ENCODE measurements around the gene ZEB1. TPM values are rescaled to one million over a fixed set of nuclear protein-coding genes. Genes with fewer than 3 reads are reported as not detected.

The ZEB1 gene
- total RNA-seq, 1 experiment from 2014 or later: 1.4 TPM

GRCh38 chr10:31273789-31274188 lies 45.2 kb upstream of the ZEB1 start:
- intact Hi-C loops (cut with micrococcal nuclease; ENCODE audit: unreplicated experiment): no loop called here

DNA sequence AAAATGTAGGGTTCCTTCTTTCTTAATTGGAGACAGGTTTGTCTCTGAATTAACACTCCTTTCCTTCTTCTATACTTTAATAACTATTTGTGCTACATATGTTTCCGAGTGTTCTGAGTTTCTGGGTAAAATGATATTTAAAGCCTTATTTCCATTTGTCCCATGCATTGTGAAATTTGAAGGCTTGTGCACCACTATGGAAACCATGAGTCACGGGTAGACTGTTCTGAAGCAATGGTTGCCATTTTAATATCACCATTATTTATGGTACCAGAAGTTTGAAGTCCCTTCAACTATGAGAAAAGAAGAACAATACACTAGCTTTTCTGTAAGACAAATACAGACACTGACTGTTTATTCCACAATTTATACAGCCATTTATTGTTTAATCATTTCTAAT lies 44.7 kb upstream of the ZEB1 start:
- Histone ChIP-seq H3K9me2 (ENCODE audit: insufficient read depth) (no peaks in the 10 kb centered on the region), H3K4me3 (no peak overlapping the region), H3K27me3 (ENCODE audit: insufficient read depth, low read depth) (no peaks in the 10 kb centered on the region), H3K79me2 (ENCODE audit: low read depth) (no peaks in the 10 kb centered on the region), H3F3A (ENCODE audit: insufficient read depth, low read depth) (no peaks in the 10 kb centered on the region), H3K27ac (no peak overlapping the region), H2AFZ (no peak overlapping the region), H3K36me3 (ENCODE audit: low read depth) (no peaks in the 10 kb centered on the region), H3K9me3 (ENCODE audit: insufficient read depth, low read depth) (no peaks in the 10 kb centered on the region), H3K4me1 (replicated peaks; ENCODE audit: insufficient read depth) (no peaks in the 10 kb centered on the region), H3K4me2 (no peak overlapping the region), H4K20me1 (ENCODE audit: insufficient read depth) (no peaks in the 10 kb centered on the region)
- ChIA-PET POLR2A (ENCODE audit: unreplicated experiment) (no interaction called here), CTCF (no interaction called here)
- no TSS peak for BruUV-seq (replicated peaks)
- intact Hi-C loops (cut with micrococcal nuclease; ENCODE audit: unreplicated experiment): no loop called here
- TF ChIP-seq EZH2 (IDR thresholded peaks at IDR 0.05; ENCODE audit: low read depth): no peak
- TF ChIP-seq, protein P1, sequence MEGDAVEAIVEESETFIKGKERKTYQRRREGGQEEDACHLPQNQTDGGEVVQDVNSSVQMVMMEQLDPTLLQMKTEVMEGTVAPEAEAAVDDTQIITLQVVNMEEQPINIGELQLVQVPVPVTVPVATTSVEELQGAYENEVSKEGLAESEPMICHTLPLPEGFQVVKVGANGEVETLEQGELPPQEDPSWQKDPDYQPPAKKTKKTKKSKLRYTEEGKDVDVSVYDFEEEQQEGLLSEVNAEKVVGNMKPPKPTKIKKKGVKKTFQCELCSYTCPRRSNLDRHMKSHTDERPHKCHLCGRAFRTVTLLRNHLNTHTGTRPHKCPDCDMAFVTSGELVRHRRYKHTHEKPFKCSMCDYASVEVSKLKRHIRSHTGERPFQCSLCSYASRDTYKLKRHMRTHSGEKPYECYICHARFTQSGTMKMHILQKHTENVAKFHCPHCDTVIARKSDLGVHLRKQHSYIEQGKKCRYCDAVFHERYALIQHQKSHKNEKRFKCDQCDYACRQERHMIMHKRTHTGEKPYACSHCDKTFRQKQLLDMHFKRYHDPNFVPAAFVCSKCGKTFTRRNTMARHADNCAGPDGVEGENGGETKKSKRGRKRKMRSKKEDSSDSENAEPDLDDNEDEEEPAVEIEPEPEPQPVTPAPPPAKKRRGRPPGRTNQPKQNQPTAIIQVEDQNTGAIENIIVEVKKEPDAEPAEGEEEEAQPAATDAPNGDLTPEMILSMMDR (conservative IDR thresholded peaks at IDR 0.05): no peak
- no peak for DNase-seq

More at GRCh38 chr10:31273789-31274188, 45.2 kb upstream of the ZEB1 start:
- no peaks in the 10 kb centered on the region for H3K27me3 ChIP-seq (ENCODE audit: insufficient read depth, low read depth)
- H3K4me2 ChIP-seq: no peak overlapping the region
- ChIA-PET POLR2A (ENCODE audit: unreplicated experiment) (no interaction called here), CTCF (no interaction called here)
- H3F3A ChIP-seq (ENCODE audit: insufficient read depth, low read depth): no peaks in the 10 kb centered on the region
- H3K4me3 ChIP-seq: no peak overlapping the region
- DNase-seq: no peak
- H3K9me2 ChIP-seq (ENCODE audit: insufficient read depth): no peaks in the 10 kb centered on the region
- no peaks in the 10 kb centered on the region for H3K36me3 ChIP-seq (ENCODE audit: low read depth)
- no peaks in the 10 kb centered on the region for H3K4me1 ChIP-seq (replicated peaks; ENCODE audit: insufficient read depth)
- no peaks in the 10 kb centered on the region for H3K9me3 ChIP-seq (ENCODE audit: insufficient read depth, low read depth)
- H3K27ac ChIP-seq: no peak overlapping the region
- no peak overlapping the region for H2AFZ ChIP-seq
- no TSS peak for BruUV-seq (replicated peaks)
- H4K20me1 ChIP-seq (ENCODE audit: insufficient read depth): no peaks in the 10 kb centered on the region
- H3K79me2 ChIP-seq (ENCODE audit: low read depth): no peaks in the 10 kb centered on the region
- TF ChIP-seq, protein P1 (conservative IDR thresholded peaks at IDR 0.05): no peak
- TF ChIP-seq EZH2 (IDR thresholded peaks at IDR 0.05; ENCODE audit: low read depth): no peak

DNA sequence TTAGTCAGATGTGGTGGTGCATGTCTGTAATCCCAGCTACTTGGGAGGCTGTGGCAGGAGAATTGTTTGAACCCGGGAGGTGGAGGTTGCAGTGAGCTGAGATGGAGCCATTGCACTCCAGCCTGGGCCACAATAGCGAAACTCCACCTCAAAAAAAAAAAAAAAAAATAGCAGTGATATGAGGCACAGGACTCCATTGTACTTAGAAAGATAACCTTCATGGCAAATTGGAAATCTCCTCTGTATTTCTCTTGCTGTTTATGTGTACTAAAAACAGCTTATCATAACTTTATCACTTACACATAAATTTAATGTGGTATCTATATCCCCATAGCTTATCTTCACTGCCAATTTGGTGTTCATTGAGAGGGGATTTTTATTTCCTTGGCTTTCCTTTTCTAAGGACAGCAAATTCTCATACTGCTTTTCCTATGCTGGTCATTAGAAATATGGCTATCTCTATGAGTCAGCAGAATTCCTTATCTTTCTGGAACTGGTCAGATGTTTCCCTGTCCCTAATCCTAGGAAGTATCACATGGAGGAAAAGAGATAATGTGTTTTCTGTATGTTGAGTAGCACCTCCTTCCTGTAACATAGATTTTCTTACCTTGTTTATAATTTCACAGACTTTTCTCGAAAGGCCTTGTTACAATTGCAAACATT lies 40.6 kb upstream of the ZEB1 start:
- DNase-seq: no peak
- no peak overlapping the region for H2AFZ ChIP-seq
- no peaks in the 10 kb centered on the region for H3F3A ChIP-seq (ENCODE audit: insufficient read depth, low read depth)
- no peak overlapping the region for H3K27ac ChIP-seq
- no peak overlapping the region for H3K4me2 ChIP-seq
- no peaks in the 10 kb centered on the region for H4K20me1 ChIP-seq (ENCODE audit: insufficient read depth)
- no peak overlapping the region for H3K4me3 ChIP-seq
- CTCF ChIA-PET: no interaction called here
- no peaks in the 10 kb centered on the region for H3K4me1 ChIP-seq (replicated peaks; ENCODE audit: insufficient read depth)
- BruUV-seq (replicated peaks): no TSS peak
- no peak for TF ChIP-seq EZH2 (IDR thresholded peaks at IDR 0.05; ENCODE audit: low read depth)
- TF ChIP-seq, protein P1 (conservative IDR thresholded peaks at IDR 0.05): no peak
- POLR2A ChIA-PET (ENCODE audit: unreplicated experiment): no interaction called here
- H3K9me3 ChIP-seq (ENCODE audit: insufficient read depth, low read depth): no peaks in the 10 kb centered on the region
- no peaks in the 10 kb centered on the region for H3K79me2 ChIP-seq (ENCODE audit: low read depth)
- no peaks in the 10 kb centered on the region for H3K27me3 ChIP-seq (ENCODE audit: insufficient read depth, low read depth)
- intact Hi-C loops (cut with micrococcal nuclease; ENCODE audit: unreplicated experiment): no loop called here
- no peaks in the 10 kb centered on the region for H3K9me2 ChIP-seq (ENCODE audit: insufficient read depth)
- H3K36me3 ChIP-seq (ENCODE audit: low read depth): no peaks in the 10 kb centered on the region

All from PC-9 (cell line).